Activated CD8-positive, alpha-beta memory T cell treated with anti-CD3 and anti-CD28 coated beads, Interleukin-2, amount 10 ng/mL, durations not matched to agents 7 days and 5 days (primary cell): ENCODE data around the gene PRR20D. TPM values are rescaled to one million over a fixed set of nuclear protein-coding genes. Genes with fewer than 3 reads are reported as not detected.

Source experiments
- ATAC-seq: fragments of 150-1000 bp; cut with Tn5 transposase; one replicate; pipeline ENCODE4 v1.10.0; 2021; ENCODE audit warnings: moderate library complexity
- CTCF ChIA-PET: fragments of 350-600 bp; sonication (Branson Sonifier 250); formaldehyde crosslinking; loops from one replicate; lab custom pipeline; 2021; ENCODE audit warnings: antibody characterized with exemption; lab: Charles Lee
- DNase-seq: peaks from one replicate; pipeline ENCODE4 v3.0.0-alpha.2; 2020
- H3K27ac Mint-ChIP-seq: one replicate; pipeline ENCODE4 v1.8.0; 2021; ENCODE audit warnings: mild to moderate bottlenecking, mixed read lengths
- H3K27me3 Mint-ChIP-seq: one replicate; pipeline ENCODE4 v1.8.0; 2021; ENCODE audit warnings: mixed read lengths
- H3K36me3 Mint-ChIP-seq: one replicate; pipeline ENCODE4 v1.8.0; 2021; ENCODE audit warnings: mild to moderate bottlenecking, mixed read lengths
- H3K4me1 Mint-ChIP-seq: one replicate; pipeline ENCODE4 v1.8.0; 2021; ENCODE audit warnings: mixed read lengths
- H3K4me3 Mint-ChIP-seq: one replicate; pipeline ENCODE4 v1.8.0; 2021; ENCODE audit warnings: mild to moderate bottlenecking, moderate library complexity, mixed read lengths
- H3K9me3 Mint-ChIP-seq: one replicate; pipeline ENCODE4 v1.8.0; 2022; ENCODE audit warnings: low read depth, mixed read lengths
- total RNA-seq, 2 experiments: library from RNA; stranded (reverse); gene quantifications; one replicate each; pipeline ENCODE4 v1.2.3, GENCODE V29; 2021

The PRR20D gene
- total RNA-seq, 2 experiments from 2014 or later: not detected

- H3K4me1 Mint-ChIP-seq: no peaks in the 10 kb centered on the region
- CTCF ChIA-PET: no interaction called here
- H3K9me3 Mint-ChIP-seq: peaks cover 4% of the 10 kb centered on the region
- H3K27me3 Mint-ChIP-seq: no peaks in the 10 kb centered on the region
- H3K36me3 Mint-ChIP-seq: no peaks in the 10 kb centered on the region
- H3K4me3 Mint-ChIP-seq: no peak overlapping the region
- H3K27ac Mint-ChIP-seq: no peak overlapping the region
- ATAC-seq (no peak), DNase-seq (no peak)
Observed at GRCh38 chr13:57212989-57213388, 52.6 kb downstream of the PRR20D start.

Other genes starting within 250 kb of the PRR20D start
- gene PRR20A, start 19.7 kb upstream of the PRR20D start, total RNA-seq: not detected
- gene PRR20B, start 13.1 kb upstream of the PRR20D start, total RNA-seq: not detected
- gene PRR20C, start 6.6 kb upstream of the PRR20D start, total RNA-seq: not detected
- not detected for gene PRR20E, start 6.6 kb downstream of the PRR20D start, total RNA-seq